MM.1S (cell line): ENCODE results near the gene SLC2A5.

ENCODE experiments used
- EZH2 ChIP-seq: fragments of 300-600 bp; sonication (generic); optimal IDR thresholded peaks from 2 replicates; pipeline ENCODE3; 2017; ENCODE audit warnings: low read depth, mild to moderate bottlenecking, antibody characterized with exemption, low read length, mixed read lengths
- EZH2phosphoT487 ChIP-seq: fragments of 300-600 bp; sonication (generic); IDR thresholded peaks from 2 replicates; pipeline ENCODE4 v1.6.1; 2018; ENCODE audit warnings: antibody characterized with exemption, low read length
- TF ChIP-seq, protein P1 (sequence below): fragments of 300-600 bp; sonication (generic); IDR thresholded peaks from 2 replicates; pipeline ENCODE4 v1.5.1; 2016; ENCODE audit warnings: antibody characterized with exemption, low read length, mixed read lengths

GRCh38 chr1:9045861-9046510, 23.4 kb downstream of the SLC2A5 start:
- TF ChIP-seq, protein P1, sequence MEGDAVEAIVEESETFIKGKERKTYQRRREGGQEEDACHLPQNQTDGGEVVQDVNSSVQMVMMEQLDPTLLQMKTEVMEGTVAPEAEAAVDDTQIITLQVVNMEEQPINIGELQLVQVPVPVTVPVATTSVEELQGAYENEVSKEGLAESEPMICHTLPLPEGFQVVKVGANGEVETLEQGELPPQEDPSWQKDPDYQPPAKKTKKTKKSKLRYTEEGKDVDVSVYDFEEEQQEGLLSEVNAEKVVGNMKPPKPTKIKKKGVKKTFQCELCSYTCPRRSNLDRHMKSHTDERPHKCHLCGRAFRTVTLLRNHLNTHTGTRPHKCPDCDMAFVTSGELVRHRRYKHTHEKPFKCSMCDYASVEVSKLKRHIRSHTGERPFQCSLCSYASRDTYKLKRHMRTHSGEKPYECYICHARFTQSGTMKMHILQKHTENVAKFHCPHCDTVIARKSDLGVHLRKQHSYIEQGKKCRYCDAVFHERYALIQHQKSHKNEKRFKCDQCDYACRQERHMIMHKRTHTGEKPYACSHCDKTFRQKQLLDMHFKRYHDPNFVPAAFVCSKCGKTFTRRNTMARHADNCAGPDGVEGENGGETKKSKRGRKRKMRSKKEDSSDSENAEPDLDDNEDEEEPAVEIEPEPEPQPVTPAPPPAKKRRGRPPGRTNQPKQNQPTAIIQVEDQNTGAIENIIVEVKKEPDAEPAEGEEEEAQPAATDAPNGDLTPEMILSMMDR: no peak
- TF ChIP-seq EZH2: no peak
- no peak for TF ChIP-seq EZH2phosphoT487
